HG03565 (cell line): ENCODE results near the gene JUNB.
"Not testable (repeated sequence)": the region's sequence is repeated elsewhere in the genome, so short reads cannot be mapped to it uniquely, and the experiment has no call there.

Source experiments
- ATAC-seq: cut with Tn5 transposase; IDR thresholded peaks from one replicate; pipeline ENCODE4 v1.9.1; 2021; ENCODE audit warnings: mild to moderate bottlenecking, moderate library complexity; ENCODE audit not compliant: unreplicated experiment

Gene JUNB

DNA sequence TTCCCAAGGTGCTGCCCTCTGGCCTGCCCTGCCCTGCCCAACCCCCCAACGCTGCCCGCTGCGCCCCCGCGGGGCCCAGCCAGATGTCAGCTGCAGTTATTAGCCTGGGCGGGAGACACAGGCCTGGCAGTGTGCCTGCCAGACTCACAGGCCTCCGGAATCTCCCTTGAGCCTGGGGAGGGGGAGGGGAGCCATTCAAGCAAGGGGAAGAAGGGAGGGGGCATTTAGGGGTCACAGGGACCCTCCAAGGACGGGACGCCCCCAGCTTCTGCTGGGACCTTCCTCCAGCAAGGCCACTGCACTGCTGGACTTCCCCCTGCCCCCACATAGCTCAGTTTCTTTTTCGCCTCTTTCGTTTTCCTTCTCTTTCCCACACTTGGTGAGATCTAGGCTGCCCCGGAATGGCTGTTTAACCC is 2.6 kb upstream of the JUNB start:
- ATAC-seq = no peak

DNA sequence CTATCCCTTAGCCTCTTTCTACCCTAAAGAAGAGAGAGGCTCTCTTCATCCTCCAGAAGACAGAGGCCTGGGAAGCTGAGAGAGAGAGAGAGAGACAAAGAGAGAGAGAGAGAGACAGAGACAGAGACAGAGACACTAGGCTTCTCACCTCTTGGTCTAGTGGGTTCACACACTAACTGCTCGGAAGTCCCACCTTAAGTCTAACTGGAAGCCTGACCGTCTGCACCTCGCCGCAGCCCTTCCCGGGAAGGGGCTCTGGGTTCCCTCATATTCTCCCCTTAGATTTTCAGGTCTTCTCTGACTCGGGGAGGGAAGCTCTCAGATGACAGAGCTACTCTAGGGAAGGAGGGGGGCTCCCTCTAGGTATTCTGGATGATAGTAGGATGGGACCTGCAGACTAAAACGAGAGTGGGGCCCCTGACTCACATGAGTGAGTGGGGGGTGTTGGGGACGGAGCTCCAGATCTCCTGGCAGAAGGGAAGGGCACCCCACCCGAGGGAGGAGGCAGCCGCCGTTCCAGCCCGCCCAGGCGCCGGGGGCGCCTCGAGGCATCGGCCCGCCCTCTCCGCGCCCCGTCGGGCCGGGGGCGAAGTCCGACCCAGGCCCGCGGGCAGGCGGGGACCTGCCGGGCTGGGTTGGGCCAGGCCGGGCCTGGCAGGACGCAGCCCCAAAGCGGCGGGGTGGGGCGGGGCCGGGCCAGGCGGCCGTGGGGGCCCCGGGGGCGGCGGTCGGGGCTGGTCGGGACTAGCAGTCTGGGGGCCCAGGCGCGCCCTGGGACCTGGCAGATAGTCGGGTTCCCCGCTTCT is 2.0 kb upstream of the JUNB start:
- peak; percentile 1 for ATAC-seq

DNA sequence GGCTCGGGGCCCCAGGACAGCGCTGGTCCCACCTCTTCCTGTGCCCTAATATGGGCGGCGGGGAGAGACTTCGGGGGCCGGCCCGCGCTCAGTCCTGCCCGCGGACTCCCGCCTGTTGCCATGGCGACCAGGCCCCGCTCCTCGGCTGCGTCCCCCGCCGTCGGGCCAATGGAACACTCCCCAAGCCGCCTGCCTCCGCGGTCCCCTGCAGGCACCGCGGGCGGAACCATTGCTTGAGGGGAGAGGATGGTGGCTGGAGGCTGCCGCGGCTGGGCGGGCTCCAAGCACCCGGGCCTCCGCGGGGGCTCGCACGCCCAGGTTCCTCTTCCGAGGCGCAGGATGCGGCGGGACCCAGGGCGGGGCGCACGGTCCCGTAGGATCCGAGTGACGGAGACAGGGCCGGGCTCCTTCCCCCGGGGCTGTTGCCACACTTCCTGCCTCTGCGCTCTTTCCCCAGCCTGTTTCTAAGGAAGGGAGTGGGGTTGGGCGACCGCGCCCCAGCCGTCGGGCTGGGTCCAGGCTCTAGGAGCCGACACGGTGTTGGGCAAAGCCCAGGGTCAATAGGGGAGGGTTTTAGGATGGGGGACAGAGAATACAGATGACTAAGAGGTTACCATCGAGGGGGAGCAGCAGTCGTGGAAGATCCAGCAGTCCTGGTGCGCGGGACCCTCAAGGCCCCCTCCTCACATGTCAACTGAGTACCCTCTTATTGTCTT is 1.2 kb upstream of the JUNB start:
- ATAC-seq = peak; percentile 32

DNA sequence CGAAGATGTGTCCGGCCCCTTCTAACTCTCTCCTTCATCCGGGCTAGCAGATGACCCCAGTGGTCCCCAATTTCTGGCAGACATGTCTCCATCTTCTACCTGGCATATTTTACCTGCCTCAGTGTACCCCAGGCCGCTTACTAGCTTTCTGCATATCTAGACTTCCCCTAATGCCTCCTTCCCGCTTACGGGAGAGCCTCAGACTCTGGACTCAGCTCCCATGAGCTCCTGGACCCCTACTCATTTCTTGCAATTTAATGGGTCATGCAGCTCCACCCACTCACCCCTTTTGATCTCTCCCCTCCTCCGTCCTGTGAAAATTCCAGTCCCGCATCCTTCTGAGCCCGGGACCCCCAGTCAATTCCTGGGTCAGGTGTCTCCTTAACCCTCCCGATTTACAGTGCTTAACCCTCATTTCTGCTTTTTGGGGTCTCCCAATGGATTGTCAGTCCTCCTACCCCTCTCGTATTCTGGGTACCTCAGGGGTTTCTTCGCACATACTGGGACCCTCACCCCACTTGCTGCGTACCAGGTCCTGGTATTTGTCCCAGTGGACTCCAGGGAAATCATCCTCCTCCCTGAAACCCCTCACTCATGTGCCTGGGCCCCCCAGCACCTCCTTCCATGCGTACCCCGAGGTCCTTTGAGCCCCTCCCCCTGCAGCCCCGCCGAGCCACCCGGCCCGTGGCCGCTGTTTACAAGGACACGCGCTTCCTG is 500 bp upstream of the JUNB start:
- ATAC-seq = no peak

DNA sequence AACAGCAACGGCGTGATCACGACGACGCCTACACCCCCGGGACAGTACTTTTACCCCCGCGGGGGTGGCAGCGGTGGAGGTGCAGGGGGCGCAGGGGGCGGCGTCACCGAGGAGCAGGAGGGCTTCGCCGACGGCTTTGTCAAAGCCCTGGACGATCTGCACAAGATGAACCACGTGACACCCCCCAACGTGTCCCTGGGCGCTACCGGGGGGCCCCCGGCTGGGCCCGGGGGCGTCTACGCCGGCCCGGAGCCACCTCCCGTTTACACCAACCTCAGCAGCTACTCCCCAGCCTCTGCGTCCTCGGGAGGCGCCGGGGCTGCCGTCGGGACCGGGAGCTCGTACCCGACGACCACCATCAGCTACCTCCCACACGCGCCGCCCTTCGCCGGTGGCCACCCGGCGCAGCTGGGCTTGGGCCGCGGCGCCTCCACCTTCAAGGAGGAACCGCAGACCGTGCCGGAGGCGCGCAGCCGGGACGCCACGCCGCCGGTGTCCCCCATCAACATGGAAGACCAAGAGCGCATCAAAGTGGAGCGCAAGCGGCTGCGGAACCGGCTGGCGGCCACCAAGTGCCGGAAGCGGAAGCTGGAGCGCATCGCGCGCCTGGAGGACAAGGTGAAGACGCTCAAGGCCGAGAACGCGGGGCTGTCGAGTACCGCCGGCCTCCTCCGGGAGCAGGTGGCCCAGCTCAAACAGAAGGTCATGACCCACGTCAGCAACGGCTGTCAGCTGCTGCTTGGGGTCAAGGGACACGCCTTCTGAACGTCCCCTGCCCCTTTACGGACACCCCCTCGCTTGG is 966 bp downstream of the JUNB start:
- no peak for ATAC-seq

DNA sequence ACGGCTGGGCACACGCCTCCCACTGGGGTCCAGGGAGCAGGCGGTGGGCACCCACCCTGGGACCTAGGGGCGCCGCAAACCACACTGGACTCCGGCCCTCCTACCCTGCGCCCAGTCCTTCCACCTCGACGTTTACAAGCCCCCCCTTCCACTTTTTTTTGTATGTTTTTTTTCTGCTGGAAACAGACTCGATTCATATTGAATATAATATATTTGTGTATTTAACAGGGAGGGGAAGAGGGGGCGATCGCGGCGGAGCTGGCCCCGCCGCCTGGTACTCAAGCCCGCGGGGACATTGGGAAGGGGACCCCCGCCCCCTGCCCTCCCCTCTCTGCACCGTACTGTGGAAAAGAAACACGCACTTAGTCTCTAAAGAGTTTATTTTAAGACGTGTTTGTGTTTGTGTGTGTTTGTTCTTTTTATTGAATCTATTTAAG is 1.6 kb downstream of the JUNB start:
- ATAC-seq = no peak

DNA sequence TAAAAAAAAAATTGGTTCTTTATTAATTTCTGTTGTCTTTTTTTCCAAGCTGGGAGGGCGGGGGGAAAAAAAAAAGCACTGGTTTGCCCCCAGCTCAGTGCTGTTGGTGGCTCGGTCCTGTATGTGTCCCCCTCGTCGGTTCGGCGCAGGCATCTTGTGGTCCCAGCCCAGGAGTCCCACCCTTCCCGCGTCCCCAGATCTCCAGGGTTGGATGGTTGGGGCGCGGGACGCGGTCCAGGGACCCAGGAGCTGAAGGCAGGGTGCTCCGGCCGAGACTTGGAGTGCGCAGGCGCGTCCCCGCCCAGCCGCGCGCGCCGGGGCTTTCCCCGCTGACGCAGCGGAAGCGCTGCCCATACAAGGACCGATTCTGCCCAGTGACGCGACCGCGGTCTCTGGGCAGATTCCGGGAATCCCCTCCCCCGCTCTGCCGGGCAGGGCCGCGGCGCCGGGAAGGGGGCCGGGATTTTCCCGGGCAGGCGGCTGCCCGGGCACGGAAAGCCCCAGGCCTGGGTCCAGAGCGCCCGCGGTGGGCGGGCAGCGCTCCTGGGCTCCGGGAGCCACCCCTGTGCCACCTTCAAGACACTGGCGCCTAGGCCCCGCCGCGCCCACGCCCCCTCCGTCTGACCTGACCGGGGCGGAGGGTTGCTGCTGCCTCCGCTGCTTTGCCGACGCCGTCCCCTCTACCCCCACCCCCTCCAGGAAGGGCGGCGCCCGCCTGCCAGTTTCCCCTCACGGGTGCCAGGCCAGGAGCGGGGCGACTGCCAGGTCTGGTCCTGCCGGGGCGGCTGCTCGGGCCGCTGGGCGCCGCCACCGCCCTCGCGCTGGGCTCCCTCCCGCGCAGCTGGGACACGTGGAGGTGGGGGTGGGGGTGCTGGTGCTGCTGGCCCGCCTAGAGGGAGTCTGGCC is 2.3 kb downstream of the JUNB start:
- peak; percentile 37 for ATAC-seq

DNA sequence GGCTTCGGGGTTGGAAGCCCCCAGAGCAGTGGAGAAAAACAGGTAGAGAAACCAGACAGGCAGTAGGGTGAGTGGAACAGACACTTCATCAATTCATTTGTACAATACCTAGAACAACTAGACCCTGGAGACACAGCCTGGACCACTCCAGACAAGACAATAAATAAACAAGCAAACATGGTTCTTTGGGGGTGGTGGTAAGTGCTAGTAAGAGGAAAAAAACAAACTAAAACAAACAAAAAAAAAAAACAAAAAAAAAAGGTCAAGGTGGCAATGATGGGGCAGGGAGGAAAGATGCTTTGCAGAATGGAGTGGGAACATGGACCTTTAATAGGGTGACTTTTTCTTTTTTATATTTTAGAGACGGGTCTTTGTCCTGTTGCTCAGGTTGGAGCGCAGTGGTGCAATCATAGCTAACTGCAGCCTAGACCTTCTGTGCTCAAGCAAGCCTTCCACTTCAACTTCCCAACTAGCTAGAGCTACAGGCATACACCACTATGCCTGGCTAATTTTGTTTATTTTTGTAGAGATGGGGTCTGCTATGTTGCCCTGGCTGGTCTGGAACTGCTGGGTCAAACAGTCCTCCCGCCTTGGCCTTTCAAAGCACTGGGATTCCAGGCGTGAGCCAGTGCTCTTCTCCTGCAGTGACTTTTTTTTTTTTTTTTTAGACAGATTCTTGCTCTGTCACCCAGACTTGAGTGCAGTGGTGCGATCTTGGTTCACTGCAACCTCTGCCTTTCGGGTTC is 3.1 kb downstream of the JUNB start:
- ATAC-seq = no peak

DNA sequence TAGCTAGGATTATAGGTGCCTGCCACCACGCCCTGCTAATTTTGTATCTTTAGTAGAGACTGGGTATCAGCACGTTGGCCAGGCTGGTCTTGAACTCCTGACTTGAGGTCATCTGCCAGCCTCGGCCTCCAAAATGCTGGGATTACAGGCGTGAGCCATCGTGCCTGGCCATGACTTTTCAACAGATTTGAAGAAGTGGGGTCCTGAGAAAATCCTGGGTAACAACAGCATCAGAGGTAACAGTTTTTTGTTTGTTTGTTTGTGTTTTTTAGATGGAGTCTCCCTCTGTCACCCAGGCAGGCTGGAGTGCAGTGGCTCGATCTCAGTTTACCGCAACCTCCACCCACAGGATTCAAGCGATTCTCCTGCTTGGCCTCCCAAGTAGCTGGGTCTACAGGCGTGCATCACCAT is 3.7 kb downstream of the JUNB start:
- ATAC-seq = no peak

DNA sequence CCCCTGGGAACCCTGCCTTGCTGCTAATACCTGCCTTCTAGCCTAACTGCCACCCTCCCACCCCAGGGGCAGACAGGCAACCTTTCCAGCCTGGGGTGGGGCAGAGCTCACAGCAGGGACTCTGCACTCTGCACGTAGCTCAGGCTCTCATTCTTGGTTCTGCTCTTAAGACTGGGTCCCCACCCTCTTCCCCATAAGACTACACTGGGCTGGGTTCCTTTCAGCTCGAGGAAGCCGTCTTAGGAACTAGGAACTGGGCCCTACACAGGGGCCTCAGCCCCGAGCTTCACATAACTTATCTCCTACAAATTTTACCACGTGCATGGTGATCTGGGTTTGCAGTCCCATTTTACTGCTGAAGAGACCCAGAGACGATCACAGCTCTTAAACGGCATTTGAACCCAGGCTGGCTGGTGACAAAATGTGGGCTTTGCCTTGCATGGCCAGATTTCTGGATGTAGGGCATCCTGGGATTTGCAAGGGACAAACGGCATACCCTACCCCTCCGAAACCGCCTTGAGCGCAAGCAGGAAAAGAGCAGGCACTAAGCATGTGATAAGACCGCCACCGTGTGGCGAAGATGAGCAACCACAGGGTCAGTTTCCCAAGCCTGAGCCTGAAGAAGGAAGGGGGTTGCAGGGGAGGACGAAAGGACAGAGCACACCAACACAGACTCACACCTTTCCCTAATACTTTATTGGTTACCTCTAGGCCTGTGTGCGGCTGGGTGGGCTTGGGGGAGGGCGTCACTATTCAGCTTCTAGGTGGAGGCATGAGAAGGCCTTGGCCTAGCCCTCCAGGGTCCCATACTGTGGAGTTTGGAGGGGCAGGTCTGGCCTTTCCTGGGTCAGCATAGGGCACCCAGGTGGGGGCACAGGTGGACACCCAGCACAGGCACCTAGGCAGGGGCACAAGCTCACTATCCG is 5.1 kb downstream of the JUNB start:
- no peak for ATAC-seq

DNA sequence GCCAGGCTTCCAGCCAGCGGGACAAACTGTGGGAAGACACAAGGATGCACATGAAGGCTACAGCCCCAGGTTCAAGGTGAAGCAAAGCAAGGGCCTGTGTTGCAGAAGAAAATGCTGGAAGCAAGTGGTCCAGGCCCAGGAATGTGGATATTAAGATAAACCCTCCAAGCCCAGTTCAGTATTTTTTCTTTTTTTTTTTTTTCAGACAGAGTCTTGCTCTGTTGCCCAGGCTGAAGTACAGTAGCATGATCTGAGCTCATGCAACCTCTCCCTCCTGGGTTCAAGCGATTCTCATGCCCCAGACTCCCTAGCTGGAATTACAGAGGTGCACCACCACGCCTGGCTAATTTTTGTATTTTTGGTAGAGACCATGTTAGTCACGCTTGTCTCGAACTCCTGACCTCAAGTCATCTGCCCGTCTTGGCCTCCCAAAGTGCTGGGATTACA is 5.9 kb downstream of the JUNB start:
- no peak for ATAC-seq

DNA sequence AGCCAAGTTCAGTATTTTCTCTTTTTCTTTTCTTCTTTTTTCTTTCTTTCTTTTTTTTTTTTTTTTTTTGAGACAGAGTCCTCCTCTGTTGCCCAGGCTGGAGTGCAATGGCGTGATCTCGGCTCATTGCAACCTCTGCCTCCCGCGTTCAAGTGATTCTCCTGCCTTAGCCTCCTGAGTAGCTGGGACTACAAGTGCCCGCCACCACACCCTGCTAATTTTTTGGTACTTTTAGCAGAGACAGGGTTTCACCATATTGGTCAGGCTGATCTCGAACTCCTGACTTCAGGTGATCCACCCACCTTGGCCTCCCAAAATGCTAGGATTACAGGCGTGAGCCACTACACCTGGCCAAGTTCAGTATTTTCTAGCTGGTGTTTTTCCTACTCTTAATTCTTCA is 6.3 kb downstream of the JUNB start:
- ATAC-seq = not testable (repeated sequence)

DNA sequence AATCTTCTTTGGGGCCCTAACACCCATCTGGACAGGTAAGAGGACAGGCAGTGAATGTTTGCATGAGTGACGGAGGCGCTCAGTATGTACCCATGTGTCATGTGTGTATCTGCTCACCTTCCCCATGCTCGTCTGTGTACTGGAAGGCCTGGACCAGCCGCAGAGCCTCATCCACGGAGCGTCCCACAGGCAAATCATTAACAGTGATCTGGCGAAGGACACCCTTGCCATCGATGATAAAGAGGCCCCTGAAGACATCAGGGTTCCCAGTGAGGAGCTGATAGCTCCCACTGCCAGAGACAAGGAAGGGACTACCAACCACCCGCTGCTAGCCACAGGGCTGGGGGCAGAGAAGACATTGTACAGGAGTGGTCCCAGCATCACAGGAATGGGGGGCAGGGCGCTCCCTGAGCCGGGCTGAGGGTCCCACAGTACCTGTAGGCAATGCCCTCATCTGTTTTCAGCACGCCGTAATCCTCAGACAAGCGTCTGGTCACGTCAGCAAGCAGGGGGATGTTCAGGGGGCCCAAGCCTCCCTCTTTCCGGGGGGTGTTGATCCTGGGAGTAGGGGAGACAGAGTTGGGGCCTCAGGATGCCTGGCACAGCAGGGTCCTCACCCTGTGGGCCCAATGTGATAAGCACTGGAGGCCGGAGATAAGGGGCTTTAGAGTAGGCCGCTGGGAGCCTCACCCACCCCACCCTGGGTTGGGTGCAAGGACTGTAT is 8.6 kb downstream of the JUNB start:
- no peak for ATAC-seq

DNA sequence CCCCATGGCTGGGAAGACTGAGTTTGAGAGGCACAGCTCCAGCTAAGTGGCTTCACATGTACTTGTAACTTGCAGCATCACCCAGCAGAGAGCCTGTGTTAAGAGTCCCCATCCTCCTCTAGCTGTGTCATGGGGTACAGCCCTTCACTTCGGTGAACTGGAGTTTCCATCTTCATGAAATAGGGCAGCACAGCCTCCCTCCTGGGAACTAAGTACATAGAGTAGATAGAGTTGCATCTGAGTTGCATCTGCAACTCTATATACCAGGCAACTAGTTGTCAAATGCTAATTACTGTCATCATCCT is 9.1 kb downstream of the JUNB start:
- no peak for ATAC-seq

DNA sequence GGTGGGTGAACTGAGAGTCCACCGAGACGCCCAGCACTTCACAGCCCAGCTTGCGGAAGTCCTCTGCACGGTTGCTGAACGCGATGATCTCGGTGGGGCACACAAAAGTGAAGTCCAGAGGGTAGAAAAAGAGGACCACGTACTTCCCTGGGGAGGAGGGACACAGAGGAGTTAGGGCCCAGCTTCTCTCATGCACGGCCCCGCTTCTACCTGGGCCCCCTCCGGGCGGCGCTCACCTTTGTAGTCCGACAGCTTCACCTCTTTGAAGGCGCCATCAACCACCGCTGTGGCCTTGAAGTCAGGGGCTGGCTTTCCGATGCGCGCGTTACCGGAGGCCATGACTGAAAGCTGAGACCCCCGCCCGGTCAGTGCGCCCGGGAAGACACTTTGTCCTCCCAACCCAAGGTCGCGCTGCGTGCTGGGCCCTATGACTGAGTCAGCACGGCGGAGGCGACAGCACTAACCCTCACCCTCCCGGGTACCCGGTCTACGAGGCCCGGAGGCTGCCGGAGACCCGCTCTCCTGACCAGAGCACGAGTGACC is 9.7 kb downstream of the JUNB start:
- ATAC-seq = no peak

DNA sequence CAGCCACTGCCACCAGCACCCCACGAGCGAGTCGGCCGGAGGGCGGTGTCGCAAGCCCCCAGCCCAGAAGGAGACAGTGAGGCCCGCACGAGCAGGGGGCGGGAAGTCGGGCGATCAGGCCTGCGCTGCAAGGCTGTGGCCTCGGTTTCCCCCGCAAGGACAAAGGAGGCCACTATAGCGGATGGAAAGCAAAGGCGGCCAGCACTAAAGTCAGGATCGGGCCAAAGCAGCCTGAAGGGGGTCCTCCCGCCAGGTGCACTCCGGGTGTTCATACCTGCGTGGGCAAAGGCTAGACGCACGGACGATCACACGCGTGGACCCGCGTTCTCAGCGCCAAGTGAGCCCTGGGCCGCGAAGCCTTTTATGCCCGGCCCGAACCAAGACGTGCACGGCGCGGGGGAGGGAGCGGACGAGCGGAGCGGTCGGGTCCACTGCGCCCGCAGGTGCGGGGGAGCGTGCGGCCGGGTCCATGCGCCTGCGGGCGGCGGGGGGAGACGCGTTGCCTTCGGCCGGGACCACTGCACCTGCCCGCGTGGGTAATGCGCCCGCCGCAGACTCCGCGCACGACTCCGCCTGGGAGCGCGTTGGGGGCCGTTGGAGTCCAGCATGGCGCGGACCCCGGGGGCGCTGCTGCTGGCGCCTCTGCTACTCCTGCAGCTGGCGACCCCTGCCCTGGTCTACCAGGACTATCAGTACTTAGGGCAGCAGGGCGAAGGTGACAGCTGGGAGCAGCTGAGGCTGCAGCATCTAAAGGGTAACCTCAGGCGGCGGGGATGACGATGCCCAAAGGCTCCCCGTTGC is 10.4 kb downstream of the JUNB start, which contains the start of the genes PRDX2 and THSD8:
PRDX2 (minus strand) TSS at position 335 of the 801 bp plus-strand sequence. CDS start 539 bp downstream, outside the sequence.
THSD8 (plus strand) TSS at position 604 of the 801 bp plus-strand sequence; CDS start at position 607, 3 bp downstream.
- peak; percentile 34 for ATAC-seq
